Calu3 (cell line): ENCODE measurements around the gene AHSP. TPM values are rescaled to one million over a fixed set of nuclear protein-coding genes. Genes with fewer than 3 reads are reported as not detected.
"Not testable (repeated sequence)": the region's sequence is repeated elsewhere in the genome, so short reads cannot be mapped to it uniquely, and the experiment has no call there.

ENCODE experiments used
- BruUV-seq: library from RNA; stranded (reverse); fragments of 400-500 nt; replicated peaks from 2 replicates; lab custom pipeline; 2021; lab: Mats Ljungman, UMichigan
- CTCF ChIA-PET: fragments of 300-600 bp; sonication (Branson Sonifier 250); formaldehyde crosslinking; loops from one replicate; lab custom pipeline; 2022; ENCODE audit warnings: antibody characterized with exemption; lab: Charles Lee
- DNase-seq: peaks from one replicate; pipeline ENCODE4 v3.0.0; 2022
- H3K27ac Mint-ChIP-seq: one replicate; pipeline ENCODE4 v1.8.0; 2022; ENCODE audit warnings: mixed read lengths; ENCODE audit not compliant: unreplicated experiment
- H3K27me3 Mint-ChIP-seq: one replicate; pipeline ENCODE4 v1.8.0; 2022; ENCODE audit warnings: mixed read lengths; ENCODE audit not compliant: unreplicated experiment
- H3K36me3 Mint-ChIP-seq: one replicate; pipeline ENCODE4 v1.8.0; 2022; ENCODE audit warnings: mild to moderate bottlenecking, moderate library complexity, mixed read lengths; ENCODE audit not compliant: insufficient read depth, unreplicated experiment
- H3K4me1 Mint-ChIP-seq: one replicate; pipeline ENCODE4 v1.8.0; 2022; ENCODE audit warnings: mild to moderate bottlenecking, low read depth, mixed read lengths; ENCODE audit not compliant: unreplicated experiment
- H3K4me3 Mint-ChIP-seq: one replicate; pipeline ENCODE4 v1.8.0; 2022; ENCODE audit warnings: mild to moderate bottlenecking, low read depth, moderate library complexity, mixed read lengths; ENCODE audit not compliant: unreplicated experiment
- H3K9me3 Mint-ChIP-seq: one replicate; pipeline ENCODE4 v1.8.0; 2022; ENCODE audit warnings: low read depth, mixed read lengths; ENCODE audit not compliant: unreplicated experiment
- intact Hi-C: fragments of 100-400 bp; cut with micrococcal nuclease; formaldehyde crosslinking; loops from one replicate; pipeline ENCODE4 v1.10.0; 2022; ENCODE audit not compliant: unreplicated experiment
- total RNA-seq: library from RNA; stranded (reverse); gene quantifications from 2 replicates; pipeline ENCODE4 v1.2.3, GENCODE V29; 2022
- TF ChIP-seq, protein P1 (sequence below): fragments of 200-600 bp; IDR thresholded peaks from one replicate; pipeline ENCODE4 v1.8.0; 2022; ENCODE audit warnings: antibody characterized with exemption; ENCODE audit not compliant: unreplicated experiment

AHSP gene
- total RNA-seq, 1 experiment from 2014 or later, result not detected

DNA sequence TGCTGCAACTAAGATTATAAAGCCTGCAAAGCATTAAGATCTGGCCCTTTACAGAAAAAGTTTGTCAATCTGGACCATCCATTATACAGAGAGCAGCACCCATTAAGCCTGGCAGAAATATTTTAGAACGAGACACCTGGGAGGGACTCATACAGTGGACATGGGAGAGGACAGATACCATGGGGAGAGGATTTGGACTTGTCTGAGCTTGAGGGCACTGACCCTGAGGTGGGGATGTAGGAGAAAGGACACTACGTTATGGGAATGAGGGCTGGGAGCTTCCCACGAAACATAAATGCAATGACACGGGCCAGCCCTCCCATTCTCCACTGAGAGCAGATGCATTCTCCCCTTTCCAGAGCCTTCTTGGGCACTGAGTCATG, 25.7 kb upstream of the AHSP start:
- CTCF ChIA-PET, result no interaction called here

GRCh38 chr16:31502981-31503380, 24.7 kb upstream of the AHSP start:
- H3K27me3 Mint-ChIP-seq, result no peaks in the 10 kb centered on the region
- H3K4me1 Mint-ChIP-seq, result no peaks in the 10 kb centered on the region
- no peak overlapping the region for H3K27ac Mint-ChIP-seq
- no peaks in the 10 kb centered on the region for H3K9me3 Mint-ChIP-seq
- H3K36me3 Mint-ChIP-seq, result peaks cover 26% of the 10 kb centered on the region
- CTCF ChIA-PET, result no interaction called here
- no peak for DNase-seq
- TF ChIP-seq, protein P1, sequence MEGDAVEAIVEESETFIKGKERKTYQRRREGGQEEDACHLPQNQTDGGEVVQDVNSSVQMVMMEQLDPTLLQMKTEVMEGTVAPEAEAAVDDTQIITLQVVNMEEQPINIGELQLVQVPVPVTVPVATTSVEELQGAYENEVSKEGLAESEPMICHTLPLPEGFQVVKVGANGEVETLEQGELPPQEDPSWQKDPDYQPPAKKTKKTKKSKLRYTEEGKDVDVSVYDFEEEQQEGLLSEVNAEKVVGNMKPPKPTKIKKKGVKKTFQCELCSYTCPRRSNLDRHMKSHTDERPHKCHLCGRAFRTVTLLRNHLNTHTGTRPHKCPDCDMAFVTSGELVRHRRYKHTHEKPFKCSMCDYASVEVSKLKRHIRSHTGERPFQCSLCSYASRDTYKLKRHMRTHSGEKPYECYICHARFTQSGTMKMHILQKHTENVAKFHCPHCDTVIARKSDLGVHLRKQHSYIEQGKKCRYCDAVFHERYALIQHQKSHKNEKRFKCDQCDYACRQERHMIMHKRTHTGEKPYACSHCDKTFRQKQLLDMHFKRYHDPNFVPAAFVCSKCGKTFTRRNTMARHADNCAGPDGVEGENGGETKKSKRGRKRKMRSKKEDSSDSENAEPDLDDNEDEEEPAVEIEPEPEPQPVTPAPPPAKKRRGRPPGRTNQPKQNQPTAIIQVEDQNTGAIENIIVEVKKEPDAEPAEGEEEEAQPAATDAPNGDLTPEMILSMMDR, result no peak
- no peak overlapping the region for H3K4me3 Mint-ChIP-seq
- intact Hi-C loops, result no loop called here
- BruUV-seq, result no TSS peak

More for the DNA sequence above, 25.7 kb upstream of the AHSP start:
- no peak for DNase-seq
- Mint-ChIP-seq H3K4me3 (no peak overlapping the region), H3K36me3 (peaks cover 15% of the 10 kb centered on the region), H3K27me3 (no peaks in the 10 kb centered on the region), H3K4me1 (no peaks in the 10 kb centered on the region), H3K9me3 (no peaks in the 10 kb centered on the region), H3K27ac (no peak overlapping the region)
- no TSS peak for BruUV-seq
- TF ChIP-seq, protein P1, result no peak
- intact Hi-C loops, result no loop called here

DNA sequence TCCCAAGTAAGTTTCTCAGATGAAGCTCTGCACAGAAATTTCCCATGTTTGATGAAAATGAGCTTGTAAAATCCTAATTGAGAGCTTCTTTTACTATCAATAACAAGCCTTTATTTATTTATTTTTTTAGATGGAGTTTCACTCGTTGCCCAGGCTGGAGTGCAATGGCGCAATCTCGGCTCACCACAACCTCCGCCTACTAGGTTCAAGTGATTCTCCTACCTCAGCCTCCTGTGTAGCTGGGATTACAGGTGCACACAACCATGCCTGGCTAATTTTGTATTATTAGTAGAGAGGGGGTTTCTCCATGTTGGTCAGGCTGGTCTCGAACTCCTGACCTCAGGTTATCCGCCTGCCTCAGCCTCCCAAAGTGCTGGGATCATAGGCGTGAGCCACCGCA, 24.1 kb upstream of the AHSP start:
- DNase-seq, H3K4me1 Mint-ChIP-seq, H3K9me3 Mint-ChIP-seq, H3K4me3 Mint-ChIP-seq, H3K27ac Mint-ChIP-seq, intact Hi-C loops, H3K27me3 Mint-ChIP-seq, BruUV-seq, CTCF ChIA-PET: not testable (repeated sequence)
- H3K36me3 Mint-ChIP-seq, result peaks cover 30% of the 10 kb centered on the region

DNA sequence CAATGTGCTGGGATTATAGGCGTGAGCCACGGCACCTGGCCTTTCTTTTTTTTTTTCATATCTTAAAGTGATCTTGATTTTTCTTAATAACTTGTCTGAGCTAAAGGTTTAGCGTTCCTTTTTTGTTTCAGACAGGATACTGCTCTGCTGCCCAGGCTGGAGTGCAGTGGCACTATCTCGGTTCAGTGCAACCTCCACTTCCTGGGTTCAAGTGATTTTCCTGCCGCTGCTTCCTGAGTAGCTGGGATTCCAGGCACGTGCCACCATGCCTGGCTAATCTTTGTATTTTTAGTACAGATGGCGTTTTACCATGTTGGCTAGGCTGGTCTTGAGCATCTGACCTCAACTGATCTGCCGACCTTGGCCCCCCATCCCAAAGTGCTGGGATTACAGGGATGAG, 23.5 kb upstream of the AHSP start:
- intact Hi-C loops, result no loop called here
- no peaks in the 10 kb centered on the region for H3K27me3 Mint-ChIP-seq
- H3K9me3 Mint-ChIP-seq, result no peaks in the 10 kb centered on the region

GRCh38 chr16:31505483-31505882, 22.2 kb upstream of the AHSP start:
- Mint-ChIP-seq H3K27me3 (no peaks in the 10 kb centered on the region), H3K9me3 (no peaks in the 10 kb centered on the region), H3K4me1 (no peaks in the 10 kb centered on the region), H3K36me3 (peaks cover 36% of the 10 kb centered on the region), H3K4me3 (no peak overlapping the region), H3K27ac (no peak overlapping the region)
- no peak for DNase-seq
- BruUV-seq, result no TSS peak
- intact Hi-C loops, result loop anchor here (5.0 kb wide), 3 partner anchors 48 to 372 kb away; partner anchors contain the start of gene ARMC5
- TF ChIP-seq, protein P1, result no peak
- CTCF ChIA-PET, result no interaction called here

More for the DNA sequence above, 23.5 kb upstream of the AHSP start:
- no peak overlapping the region for H3K4me3 Mint-ChIP-seq
- CTCF ChIA-PET, result no interaction called here
- H3K4me1 Mint-ChIP-seq, result no peaks in the 10 kb centered on the region
- no TSS peak for BruUV-seq
- peaks cover 33% of the 10 kb centered on the region for H3K36me3 Mint-ChIP-seq
- DNase-seq, result no peak
- H3K27ac Mint-ChIP-seq, result no peak overlapping the region
- TF ChIP-seq, protein P1, result no peak
